Left ventricle myocardium superior (tissue), 1 donor: ENCODE results near the gene HOXC4. TPM values are rescaled to one million over a fixed set of nuclear protein-coding genes. Genes with fewer than 3 reads are reported as not detected.
"Not testable (repeated sequence)": the region's sequence is repeated elsewhere in the genome, so short reads cannot be mapped to it uniquely, and the experiment has no call there.

ENCODE experiments used
- ATAC-seq: fragments of 200-7000 bp; cut with Tn5 transposase; one replicate; pipeline ENCODE4 v1.9.1; 2020; ENCODE audit warnings: mild to moderate bottlenecking, moderate library complexity
- DNase-seq: peaks from one replicate; pipeline ENCODE4 v3.0.0-alpha.2; 2020
- intact Hi-C: fragments of 100-400 bp; cut with micrococcal nuclease; formaldehyde crosslinking; loops from one replicate; pipeline ENCODE4 v1.11.0; 2022
- total RNA-seq: library from RNA; stranded (reverse); fragmentation: NEBNext Ultra II Directional; extraction: Animal tissue kit (Norgen Biotek cat#: 25700); gene quantifications from one replicate; pipeline ENCODE4 v1.2.1, GENCODE V29; 2021
- donor health status: DM: no; HTN: yes; CAD: no; lungs with severe emphysema.

The HOXC4 gene
- total RNA-seq, 1 donor from 2014 or later = not detected

GRCh38 chr12:54071942-54072341 lies 18.3 kb downstream of the HOXC4 start:
- intact Hi-C loops = no loop called here
- no peak for ATAC-seq
- no peak for DNase-seq

GRCh38 chr12:54074308-54074707 lies 20.7 kb downstream of the HOXC4 start:
- DNase-seq = no peak
- no peak for ATAC-seq
- intact Hi-C loops = no loop called here

GRCh38 chr12:54075409-54075808 lies 21.8 kb downstream of the HOXC4 start:
- ATAC-seq (no peak), DNase-seq (no peak)
- intact Hi-C loops = no loop called here

- DNase-seq (no peak), ATAC-seq (no peak)
- intact Hi-C loops = no loop called here
These were observed 22.3 kb downstream of the HOXC4 start for GRCh38 chr12:54075974-54076373.

- not testable (repeated sequence) for ATAC-seq, DNase-seq
These were observed 24.2 kb downstream of the HOXC4 start for GRCh38 chr12:54077843-54078242.

GRCh38 chr12:54079115-54079514 lies 25.5 kb downstream of the HOXC4 start:
- ATAC-seq, DNase-seq, intact Hi-C loops: not testable (repeated sequence)

More at GRCh38 chr12:54077843-54078242, 24.2 kb downstream of the HOXC4 start:
- intact Hi-C loops = not testable (repeated sequence)

- DNase-seq, ATAC-seq, intact Hi-C loops: not testable (repeated sequence)
These were observed 26.6 kb downstream of the HOXC4 start for GRCh38 chr12:54080008-54080924.

- ATAC-seq, intact Hi-C loops, DNase-seq: not testable (repeated sequence)
These were observed 27.4 kb downstream of the HOXC4 start for GRCh38 chr12:54081053-54081514.

- ATAC-seq, intact Hi-C loops, DNase-seq: not testable (repeated sequence)
These were observed 28.2 kb downstream of the HOXC4 start for GRCh38 chr12:54081581-54082396.

GRCh38 chr12:54082397-54082892 lies 28.8 kb downstream of the HOXC4 start:
- DNase-seq = no peak
- intact Hi-C loops = no loop called here
- no peak for ATAC-seq

GRCh38 chr12:54088011-54088410 lies 34.4 kb downstream of the HOXC4 start:
- intact Hi-C loops, DNase-seq, ATAC-seq: not testable (repeated sequence)

GRCh38 chr12:54089465-54089864 lies 35.8 kb downstream of the HOXC4 start:
- DNase-seq, ATAC-seq, intact Hi-C loops: not testable (repeated sequence)

- intact Hi-C loops, ATAC-seq, DNase-seq: not testable (repeated sequence)
These were observed 36.7 kb downstream of the HOXC4 start for GRCh38 chr12:54090312-54090711.

- ATAC-seq, intact Hi-C loops, DNase-seq: not testable (repeated sequence)
These were observed 39.3 kb downstream of the HOXC4 start for GRCh38 chr12:54092943-54093342.

GRCh38 chr12:54095928-54096327 lies 42.3 kb downstream of the HOXC4 start:
- DNase-seq, ATAC-seq, intact Hi-C loops: not testable (repeated sequence)

- ATAC-seq, DNase-seq, intact Hi-C loops: not testable (repeated sequence)
These were observed 45.0 kb downstream of the HOXC4 start for GRCh38 chr12:54098644-54099043.

- intact Hi-C loops, DNase-seq, ATAC-seq: not testable (repeated sequence)
These were observed 47.0 kb downstream of the HOXC4 start for GRCh38 chr12:54100588-54100987.

- ATAC-seq, DNase-seq, intact Hi-C loops: not testable (repeated sequence)
These were observed 48.6 kb downstream of the HOXC4 start for GRCh38 chr12:54102223-54102622.

GRCh38 chr12:54103827-54104226 lies 50.2 kb downstream of the HOXC4 start:
- DNase-seq, ATAC-seq, intact Hi-C loops: not testable (repeated sequence)
